ENCODE data around the gene MPRIP.

Gene MPRIP

GRCh38 chr17:17072546-17072945 is 30.3 kb downstream of the MPRIP start:
- DNase-seq = no peak

- DNase-seq = no peak
These were observed 30.8 kb downstream of the MPRIP start for GRCh38 chr17:17073030-17073564.

- DNase-seq = no peak
These were observed 31.5 kb downstream of the MPRIP start for GRCh38 chr17:17073581-17074403.

GRCh38 chr17:17075125-17075781 is 33.0 kb downstream of the MPRIP start:
- no peak for DNase-seq

GRCh38 chr17:17076066-17076465 is 33.8 kb downstream of the MPRIP start:
- DNase-seq = no peak

- DNase-seq = no peak
These were observed 34.8 kb downstream of the MPRIP start for GRCh38 chr17:17077101-17077500.

GRCh38 chr17:17077861-17078732 is 35.8 kb downstream of the MPRIP start:
- DNase-seq = no peak

GRCh38 chr17:17078832-17079231 is 36.6 kb downstream of the MPRIP start:
- no peak for DNase-seq

GRCh38 chr17:17079336-17079735 is 37.1 kb downstream of the MPRIP start:
- no peak for DNase-seq

GRCh38 chr17:17079761-17080160 is 37.5 kb downstream of the MPRIP start:
- DNase-seq = no peak

- no peak for DNase-seq
These were observed 37.9 kb downstream of the MPRIP start for GRCh38 chr17:17080181-17080631.

- DNase-seq = no peak
These were observed 38.5 kb downstream of the MPRIP start for GRCh38 chr17:17080781-17081180.

- DNase-seq = no peak
These were observed 39.2 kb downstream of the MPRIP start for GRCh38 chr17:17081304-17081940.

GRCh38 chr17:17082878-17083277 is 40.6 kb downstream of the MPRIP start:
- DNase-seq = no peak

GRCh38 chr17:17084317-17084835 is 42.1 kb downstream of the MPRIP start:
- DNase-seq = no peak

GRCh38 chr17:17084941-17085340 is 42.7 kb downstream of the MPRIP start:
- DNase-seq = no peak

GRCh38 chr17:17086585-17086984 is 44.3 kb downstream of the MPRIP start:
- no peak for DNase-seq

GRCh38 chr17:17087424-17088015 is 45.3 kb downstream of the MPRIP start:
- DNase-seq = no peak

GRCh38 chr17:17088086-17088485 is 45.8 kb downstream of the MPRIP start:
- DNase-seq = no peak

- DNase-seq = no peak
These were observed 46.6 kb downstream of the MPRIP start for GRCh38 chr17:17088541-17089525.
